Panc1 (cell line): ENCODE measurements around the gene CACNB3. TPM values are rescaled to one million over a fixed set of nuclear protein-coding genes. Genes with fewer than 3 reads are reported as not detected.
A peak's percentile ranks its signal among the peaks of the same experiment; 100 is the strongest.

ENCODE experiments used
- ATAC-seq: fragments of 200-7000 bp; cut with Tn5 transposase; 2 replicates; pipeline ENCODE4 v1.9.1; 2020; ENCODE audit warnings: mild to moderate bottlenecking, moderate library complexity
- BruUV-seq: library from RNA; stranded (reverse); fragments of 400-500 nt; replicated peaks from 2 replicates; lab custom pipeline; 2021; lab: Mats Ljungman, UMichigan
- CTCF ChIA-PET: fragments of 300-600 bp; sonication (Branson Sonifier 250); formaldehyde crosslinking; loops from one replicate; lab custom pipeline; 2022; ENCODE audit warnings: antibody characterized with exemption; lab: Charles Lee
- POLR2A ChIA-PET: fragments of 300-600 bp; sonication (Branson Sonifier 250); formaldehyde crosslinking; loops from one replicate; lab custom pipeline; 2022; ENCODE audit warnings: antibody characterized with exemption; lab: Charles Lee
- DNase-seq: peaks from one replicate; pipeline ENCODE4 v3.0.0-alpha.2; 2010; ENCODE audit warnings: low read depth, low spot score
- H3K27ac ChIP-seq: 2 replicates; pipeline ENCODE4 v1.5.1; 2011; ENCODE audit warnings: mild to moderate bottlenecking, low read length, inconsistent platforms
- H3K27me3 ChIP-seq: fragments of 200-500 bp; sonication (Bioruptor generic); 2 replicates; pipeline ENCODE4 v1.6.0; 2014; ENCODE audit warnings: low read length, inconsistent platforms; ENCODE audit not compliant: control insufficient read depth, insufficient read depth
- H3K36me3 ChIP-seq: fragments of 200-500 bp; sonication (Bioruptor generic); 2 replicates; pipeline ENCODE4 v1.5.1; 2014; ENCODE audit warnings: inconsistent platforms, mild to moderate bottlenecking, low read length, moderate library complexity; ENCODE audit not compliant: control insufficient read depth, insufficient read depth
- H3K4me1 ChIP-seq: 2 replicates; pipeline ENCODE4 v1.5.1; 2011; ENCODE audit warnings: inconsistent platforms, mild to moderate bottlenecking, low read length, moderate library complexity; ENCODE audit not compliant: control insufficient read depth, insufficient read depth
- H3K4me3 ChIP-seq, 2 experiments: 2 replicates each; pipeline ENCODE4 v1.5.1; 2011 to 2012; ENCODE audit warnings: low read depth in 2 of 2, low read length in 2 of 2, mild to moderate bottlenecking in 2 of 2, inconsistent platforms in 1 of 2, moderate library complexity in 1 of 2
- H3K9me3 ChIP-seq: fragments of 200-500 bp; sonication (Bioruptor generic); 2 replicates; pipeline ENCODE4 v1.5.1; 2014; ENCODE audit warnings: low read depth, mild to moderate bottlenecking, inconsistent platforms, low read length, moderate library complexity; ENCODE audit not compliant: control insufficient read depth, insufficient read depth
- POLR2AphosphoS5 ChIP-seq: IDR thresholded peaks from 2 replicates; pipeline ENCODE4 v1.6.1; 2012; ENCODE audit warnings: mild to moderate bottlenecking, low read depth, low read length, moderate library complexity
- SIN3A ChIP-seq: IDR thresholded peaks from 2 replicates; pipeline ENCODE4 v1.6.1; 2012; ENCODE audit warnings: low read depth, mild to moderate bottlenecking, low read length, moderate library complexity, borderline replicate concordance; ENCODE audit not compliant: insufficient read depth
- TCF7L2 ChIP-seq: IDR thresholded peaks from 2 replicates; pipeline ENCODE4 v1.6.1; 2011; ENCODE audit warnings: mild to moderate bottlenecking, low read depth, low read length, inconsistent platforms
- in situ Hi-C: cut with HindIII; loops from 2 replicates; pipeline ENCODE4 v1.10.0; 2016; ENCODE audit warnings: low sequenced_read_pairs, low pct_unique_long_range_greater_than_20kb
- intact Hi-C: fragments of 100-400 bp; cut with micrococcal nuclease; formaldehyde crosslinking; loops from one replicate; pipeline ENCODE4 v1.10.0; 2022; ENCODE audit not compliant: unreplicated experiment
- total RNA-seq: library from RNA; stranded (reverse); gene quantifications from one replicate; pipeline ENCODE4 v1.2.1, GENCODE V29; 2021; ENCODE audit not compliant: unreplicated experiment
- TF ChIP-seq, protein P1 (sequence below), 2 experiments: IDR thresholded peaks; 2 replicates each; pipeline ENCODE4 v1.6.1; 2011 to 2012; ENCODE audit warnings: low read depth in 2 of 2, control low read depth in 1 of 2, low read length in 1 of 2, mild to moderate bottlenecking in 1 of 2, moderate library complexity in 1 of 2; ENCODE audit not compliant: insufficient read depth in 1 of 2
- TF ChIP-seq, protein P2 (sequence below): fragments of 450-650 bp; IDR thresholded peaks from 2 replicates; pipeline ENCODE4 v1.5.1; 2017; ENCODE audit warnings: mild to moderate bottlenecking

CACNB3 gene
- total RNA-seq, 1 experiment from 2014 or later, result 40.5 TPM

DNA sequence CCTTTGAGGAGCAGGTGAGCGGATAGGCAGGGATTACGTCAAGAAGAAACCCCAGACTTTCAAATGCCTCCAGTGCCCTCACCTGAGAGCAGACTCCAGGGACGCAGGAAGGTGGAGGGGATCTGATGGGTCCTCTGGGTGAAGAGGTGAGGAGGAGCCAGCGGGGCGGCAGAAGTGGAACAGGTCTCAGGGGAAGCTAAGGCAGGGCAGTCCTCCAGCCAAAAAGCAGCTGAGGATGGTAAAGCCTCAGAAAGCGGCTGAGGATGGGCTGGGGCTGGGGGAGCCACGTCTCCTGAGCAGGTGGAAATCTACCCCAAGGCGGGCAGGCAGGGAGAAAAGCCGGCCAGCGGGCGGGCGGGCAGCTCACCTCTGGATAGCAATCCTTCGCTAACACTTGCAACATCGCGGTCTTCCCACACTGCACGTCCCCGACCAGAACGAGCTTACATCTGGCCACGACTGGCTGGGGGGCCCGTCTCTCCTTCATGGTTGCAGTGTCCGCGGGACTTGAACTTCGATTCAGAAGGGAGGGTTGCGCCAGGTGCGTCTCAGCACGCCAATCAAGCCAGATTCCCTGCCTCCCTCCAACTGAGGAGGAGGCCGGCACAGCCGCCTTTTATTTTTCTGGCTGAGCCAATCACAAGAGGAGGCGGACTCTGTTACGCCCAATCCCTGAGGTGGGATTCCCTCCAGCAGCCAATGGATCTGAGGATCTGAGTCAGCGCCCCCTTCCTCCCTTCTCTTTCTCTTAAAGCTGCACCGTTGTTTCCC lies 47.2 kb downstream of the CACNB3 start, which contains the start of gene RND1:
Gene RND1 (minus strand): TSS at position 590 of the 771 bp plus-strand sequence. CDS start 103 bp downstream, at position 487.
- POLR2A ChIA-PET, result no interaction called here
- in situ Hi-C loops, result no loop called here
- TSS peak; percentile 81 for BruUV-seq

DNA sequence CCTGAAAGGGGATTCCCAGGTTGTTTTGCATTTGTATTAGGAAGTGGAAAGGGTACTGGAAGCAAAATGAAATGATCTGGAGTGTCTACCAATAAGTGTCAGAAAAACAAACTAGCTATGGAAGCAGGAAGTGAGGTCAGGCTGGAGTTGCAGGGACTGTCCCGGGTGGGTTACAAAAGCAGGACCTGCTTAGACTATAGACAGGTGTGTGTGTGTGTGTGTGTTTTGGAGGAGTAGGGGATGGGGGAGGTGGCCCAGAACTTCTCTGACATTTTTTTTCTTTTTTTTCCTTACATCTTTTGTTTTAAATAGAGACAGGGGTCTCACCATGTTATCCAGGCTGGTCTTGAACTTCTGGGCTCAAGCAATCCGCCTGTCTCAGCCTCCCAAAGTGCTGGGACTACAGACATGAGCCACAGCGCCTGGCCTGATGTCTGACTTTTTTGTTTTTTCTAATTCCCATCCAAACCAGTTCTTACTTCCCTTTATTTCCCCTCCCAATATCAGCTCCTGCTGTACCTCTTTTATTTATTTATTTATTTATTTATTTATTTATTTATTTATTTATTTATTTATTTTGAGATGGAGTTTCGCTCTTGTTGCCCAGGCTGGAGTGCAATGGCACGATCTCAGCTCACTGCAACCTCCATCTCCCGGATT lies 47.9 kb downstream of the CACNB3 start:
- intact Hi-C loops, result no loop called here
- BruUV-seq, result no TSS peak
- peaks cover 5% of the 10 kb centered on the region; the same call in 1 of the 2 replicates for H3K4me1 ChIP-seq
- H3K27ac ChIP-seq, result peak overlapping the region; percentile 65; the same call in 1 of the 2 replicates
- in situ Hi-C loops, result no loop called here
- ATAC-seq (peak; percentile 27), DNase-seq (no peak)
- no peaks in the 10 kb centered on the region for H3K36me3 ChIP-seq
- CTCF ChIA-PET, result interaction anchor here (0.6 to 1.6 kb wide), 4 partner anchors 13 to 258 kb away, joined by 4 to 7 read pairs (median 6); no protein-coding TSS in a partner anchor
- peak overlapping the region; percentile 55 to 72 for H3K4me3 ChIP-seq
- peaks cover 10% of the 10 kb centered on the region for H3K27me3 ChIP-seq
- no peaks in the 10 kb centered on the region for H3K9me3 ChIP-seq
- POLR2A ChIA-PET, result no interaction called here
- 0 out of 2 replicates have a peak, but pooled peaks have one; percentile 8 for TF ChIP-seq TCF7L2
- no peak for TF ChIP-seq SIN3A

More for the DNA sequence above, 47.2 kb downstream of the CACNB3 start, which contains the start of gene RND1:
- peak; percentile 76 for DNase-seq
- intact Hi-C loops, result no loop called here
- Histone ChIP-seq H3K4me1 (peaks cover 5% of the 10 kb centered on the region; the same call in 1 of the 2 replicates), H3K9me3 (no peaks in the 10 kb centered on the region), H3K36me3 (no peaks in the 10 kb centered on the region), H3K4me3 (peak within 1 kb of the TSS; percentile 55 to 72), H3K27me3 (peaks cover 10% of the 10 kb centered on the region), H3K27ac (peak within 1 kb of the TSS; percentile 65; the same call in 1 of the 2 replicates)
- CTCF ChIA-PET, result interaction anchor here (0.6 to 1.6 kb wide), 4 partner anchors 12 to 258 kb away, joined by 4 to 7 read pairs (median 6); no protein-coding TSS in a partner anchor
- TF ChIP-seq TCF7L2 (peak; percentile 59; the same call in 1 of the 2 replicates), SIN3A (0 out of 2 replicates have a peak, but pooled peaks have one; percentile 40), POLR2AphosphoS5 (peak; percentile 85)
- TF ChIP-seq, protein P1, sequence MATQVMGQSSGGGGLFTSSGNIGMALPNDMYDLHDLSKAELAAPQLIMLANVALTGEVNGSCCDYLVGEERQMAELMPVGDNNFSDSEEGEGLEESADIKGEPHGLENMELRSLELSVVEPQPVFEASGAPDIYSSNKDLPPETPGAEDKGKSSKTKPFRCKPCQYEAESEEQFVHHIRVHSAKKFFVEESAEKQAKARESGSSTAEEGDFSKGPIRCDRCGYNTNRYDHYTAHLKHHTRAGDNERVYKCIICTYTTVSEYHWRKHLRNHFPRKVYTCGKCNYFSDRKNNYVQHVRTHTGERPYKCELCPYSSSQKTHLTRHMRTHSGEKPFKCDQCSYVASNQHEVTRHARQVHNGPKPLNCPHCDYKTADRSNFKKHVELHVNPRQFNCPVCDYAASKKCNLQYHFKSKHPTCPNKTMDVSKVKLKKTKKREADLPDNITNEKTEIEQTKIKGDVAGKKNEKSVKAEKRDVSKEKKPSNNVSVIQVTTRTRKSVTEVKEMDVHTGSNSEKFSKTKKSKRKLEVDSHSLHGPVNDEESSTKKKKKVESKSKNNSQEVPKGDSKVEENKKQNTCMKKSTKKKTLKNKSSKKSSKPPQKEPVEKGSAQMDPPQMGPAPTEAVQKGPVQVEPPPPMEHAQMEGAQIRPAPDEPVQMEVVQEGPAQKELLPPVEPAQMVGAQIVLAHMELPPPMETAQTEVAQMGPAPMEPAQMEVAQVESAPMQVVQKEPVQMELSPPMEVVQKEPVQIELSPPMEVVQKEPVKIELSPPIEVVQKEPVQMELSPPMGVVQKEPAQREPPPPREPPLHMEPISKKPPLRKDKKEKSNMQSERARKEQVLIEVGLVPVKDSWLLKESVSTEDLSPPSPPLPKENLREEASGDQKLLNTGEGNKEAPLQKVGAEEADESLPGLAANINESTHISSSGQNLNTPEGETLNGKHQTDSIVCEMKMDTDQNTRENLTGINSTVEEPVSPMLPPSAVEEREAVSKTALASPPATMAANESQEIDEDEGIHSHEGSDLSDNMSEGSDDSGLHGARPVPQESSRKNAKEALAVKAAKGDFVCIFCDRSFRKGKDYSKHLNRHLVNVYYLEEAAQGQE (IDR thresholded peaks at IDR 0.05; ENCODE audit: insufficient read depth in 1 of 2, low read depth in 2 of 2, low read length in 1 of 2), result no peak
- TF ChIP-seq, protein P2, sequence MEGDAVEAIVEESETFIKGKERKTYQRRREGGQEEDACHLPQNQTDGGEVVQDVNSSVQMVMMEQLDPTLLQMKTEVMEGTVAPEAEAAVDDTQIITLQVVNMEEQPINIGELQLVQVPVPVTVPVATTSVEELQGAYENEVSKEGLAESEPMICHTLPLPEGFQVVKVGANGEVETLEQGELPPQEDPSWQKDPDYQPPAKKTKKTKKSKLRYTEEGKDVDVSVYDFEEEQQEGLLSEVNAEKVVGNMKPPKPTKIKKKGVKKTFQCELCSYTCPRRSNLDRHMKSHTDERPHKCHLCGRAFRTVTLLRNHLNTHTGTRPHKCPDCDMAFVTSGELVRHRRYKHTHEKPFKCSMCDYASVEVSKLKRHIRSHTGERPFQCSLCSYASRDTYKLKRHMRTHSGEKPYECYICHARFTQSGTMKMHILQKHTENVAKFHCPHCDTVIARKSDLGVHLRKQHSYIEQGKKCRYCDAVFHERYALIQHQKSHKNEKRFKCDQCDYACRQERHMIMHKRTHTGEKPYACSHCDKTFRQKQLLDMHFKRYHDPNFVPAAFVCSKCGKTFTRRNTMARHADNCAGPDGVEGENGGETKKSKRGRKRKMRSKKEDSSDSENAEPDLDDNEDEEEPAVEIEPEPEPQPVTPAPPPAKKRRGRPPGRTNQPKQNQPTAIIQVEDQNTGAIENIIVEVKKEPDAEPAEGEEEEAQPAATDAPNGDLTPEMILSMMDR, result no peak
- peak; percentile 98 for ATAC-seq
